Measurements from ENCODE around the gene ZBTB20.

ZBTB20 gene

GRCh38 chr3:114527036-114527644 lies 619.9 kb downstream of the ZBTB20 start:
- Histone ChIP-seq H3K9me3 (ENCODE audit: control insufficient read depth, insufficient read depth, low read length) (no peaks in the 10 kb centered on the region), H3K4me1 (ENCODE audit: insufficient read depth, low read length) (no peaks in the 10 kb centered on the region), H3K36me3 (ENCODE audit: insufficient read depth, low read length) (no peaks in the 10 kb centered on the region), H3K9ac (ENCODE audit: low read depth, low read length) (no peak overlapping the region)

- H3K4me1 ChIP-seq (ENCODE audit: insufficient read depth, low read length), result no peaks in the 10 kb centered on the region
- no peaks in the 10 kb centered on the region for H3K36me3 ChIP-seq (ENCODE audit: insufficient read depth, low read length)
- H3K9me3 ChIP-seq (ENCODE audit: control insufficient read depth, insufficient read depth, low read length), result no peaks in the 10 kb centered on the region
Observed at GRCh38 chr3:114525278-114525677, 621.8 kb downstream of the ZBTB20 start.

DNA sequence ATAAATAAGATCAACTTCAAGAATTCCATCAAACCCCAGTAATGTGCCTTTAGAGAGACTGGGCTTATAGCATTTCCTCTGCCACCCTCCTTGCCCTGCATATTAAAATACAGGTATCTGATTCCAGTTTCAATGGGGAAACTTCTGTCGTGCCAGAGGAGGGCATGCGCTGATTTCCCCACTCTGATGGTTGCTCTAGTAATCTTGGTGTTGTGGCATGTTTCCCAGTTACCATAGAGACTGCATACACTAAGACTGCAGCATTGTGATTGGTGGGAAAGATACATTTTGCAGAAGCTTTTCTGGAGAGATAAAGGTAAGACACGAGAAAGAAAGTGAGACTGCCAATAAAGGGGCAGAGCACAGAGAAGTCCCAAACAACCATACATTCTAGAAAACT lies 627.7 kb downstream of the ZBTB20 start:
- H3K4me1 ChIP-seq (ENCODE audit: insufficient read depth, low read length), result 0 out of 2 replicates have a peak, but pooled peaks cover 5% of the 10 kb centered on the region
- H3K9ac ChIP-seq (ENCODE audit: low read depth, low read length), result no peak overlapping the region
- H3K9me3 ChIP-seq (ENCODE audit: control insufficient read depth, insufficient read depth, low read length), result no peaks in the 10 kb centered on the region
- no peaks in the 10 kb centered on the region for H3K36me3 ChIP-seq (ENCODE audit: insufficient read depth, low read length)

More at GRCh38 chr3:114525278-114525677, 621.8 kb downstream of the ZBTB20 start:
- H3K9ac ChIP-seq (ENCODE audit: low read depth, low read length), result no peak overlapping the region

- Histone ChIP-seq H3K9me3 (ENCODE audit: control insufficient read depth, insufficient read depth, low read length) (no peaks in the 10 kb centered on the region), H3K4me1 (ENCODE audit: insufficient read depth, low read length) (0 out of 2 replicates have a peak, but pooled peaks cover 5% of the 10 kb centered on the region), H3K36me3 (ENCODE audit: insufficient read depth, low read length) (no peaks in the 10 kb centered on the region), H3K9ac (ENCODE audit: low read depth, low read length) (no peak overlapping the region)
Observed at GRCh38 chr3:114518206-114518808, 628.8 kb downstream of the ZBTB20 start.

GRCh38 chr3:114510201-114510600 lies 636.9 kb downstream of the ZBTB20 start:
- Histone ChIP-seq H3K36me3 (ENCODE audit: insufficient read depth, low read length) (no peaks in the 10 kb centered on the region), H3K9me3 (ENCODE audit: control insufficient read depth, insufficient read depth, low read length) (no peaks in the 10 kb centered on the region), H3K9ac (ENCODE audit: low read depth, low read length) (no peak overlapping the region), H3K4me1 (ENCODE audit: insufficient read depth, low read length) (peaks cover 6% of the 10 kb centered on the region; the same call in 1 of the 2 replicates)

DNA sequence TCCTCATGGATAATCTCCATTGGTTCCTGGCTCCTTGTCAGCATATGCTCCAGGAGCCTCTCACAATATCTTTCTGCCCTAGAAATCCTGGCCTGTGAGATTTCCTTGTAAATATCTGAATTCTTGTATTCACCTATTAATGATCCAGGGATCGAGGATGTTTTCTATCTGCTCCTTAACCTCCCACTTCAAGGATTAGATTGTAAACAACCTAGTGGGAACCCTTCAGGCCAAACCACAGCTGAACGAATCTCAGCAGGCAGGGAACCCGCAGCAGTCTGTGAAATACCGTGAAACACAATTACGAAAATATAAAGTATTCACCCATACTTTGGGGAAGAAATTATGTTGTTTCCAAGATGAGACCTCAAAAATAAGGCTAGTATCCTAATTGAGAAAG lies 637.3 kb downstream of the ZBTB20 start:
- Histone ChIP-seq H3K36me3 (ENCODE audit: insufficient read depth, low read length) (no peaks in the 10 kb centered on the region), H3K9ac (ENCODE audit: low read depth, low read length) (no peak overlapping the region), H3K4me1 (ENCODE audit: insufficient read depth, low read length) (peaks cover 10% of the 10 kb centered on the region; the same call in 1 of the 2 replicates), H3K9me3 (ENCODE audit: control insufficient read depth, insufficient read depth, low read length) (no peaks in the 10 kb centered on the region)

- H3K36me3 ChIP-seq (ENCODE audit: insufficient read depth, low read length), result no peaks in the 10 kb centered on the region
- no peaks in the 10 kb centered on the region for H3K9me3 ChIP-seq (ENCODE audit: control insufficient read depth, insufficient read depth, low read length)
- peaks cover 11% of the 10 kb centered on the region; the same call in 1 of the 2 replicates for H3K4me1 ChIP-seq (ENCODE audit: insufficient read depth, low read length)
- H3K9ac ChIP-seq (ENCODE audit: low read depth, low read length), result no peak overlapping the region
Observed at GRCh38 chr3:114508976-114509375, 638.1 kb downstream of the ZBTB20 start.

- no peaks in the 10 kb centered on the region for H3K9me3 ChIP-seq (ENCODE audit: control insufficient read depth, insufficient read depth, low read length)
- H3K9ac ChIP-seq (ENCODE audit: low read depth, low read length), result no peak overlapping the region
- no peaks in the 10 kb centered on the region for H3K36me3 ChIP-seq (ENCODE audit: insufficient read depth, low read length)
- peaks cover 11% of the 10 kb centered on the region; the same call in 1 of the 2 replicates for H3K4me1 ChIP-seq (ENCODE audit: insufficient read depth, low read length)
Observed at GRCh38 chr3:114508208-114508607, 638.9 kb downstream of the ZBTB20 start.

- Histone ChIP-seq H3K9me3 (ENCODE audit: control insufficient read depth, insufficient read depth, low read length) (no peaks in the 10 kb centered on the region), H3K36me3 (ENCODE audit: insufficient read depth, low read length) (no peaks in the 10 kb centered on the region), H3K9ac (ENCODE audit: low read depth, low read length) (no peak overlapping the region), H3K4me1 (ENCODE audit: insufficient read depth, low read length) (peaks cover 11% of the 10 kb centered on the region; the same call in 1 of the 2 replicates)
Observed at GRCh38 chr3:114506591-114507300, 640.3 kb downstream of the ZBTB20 start.

DNA sequence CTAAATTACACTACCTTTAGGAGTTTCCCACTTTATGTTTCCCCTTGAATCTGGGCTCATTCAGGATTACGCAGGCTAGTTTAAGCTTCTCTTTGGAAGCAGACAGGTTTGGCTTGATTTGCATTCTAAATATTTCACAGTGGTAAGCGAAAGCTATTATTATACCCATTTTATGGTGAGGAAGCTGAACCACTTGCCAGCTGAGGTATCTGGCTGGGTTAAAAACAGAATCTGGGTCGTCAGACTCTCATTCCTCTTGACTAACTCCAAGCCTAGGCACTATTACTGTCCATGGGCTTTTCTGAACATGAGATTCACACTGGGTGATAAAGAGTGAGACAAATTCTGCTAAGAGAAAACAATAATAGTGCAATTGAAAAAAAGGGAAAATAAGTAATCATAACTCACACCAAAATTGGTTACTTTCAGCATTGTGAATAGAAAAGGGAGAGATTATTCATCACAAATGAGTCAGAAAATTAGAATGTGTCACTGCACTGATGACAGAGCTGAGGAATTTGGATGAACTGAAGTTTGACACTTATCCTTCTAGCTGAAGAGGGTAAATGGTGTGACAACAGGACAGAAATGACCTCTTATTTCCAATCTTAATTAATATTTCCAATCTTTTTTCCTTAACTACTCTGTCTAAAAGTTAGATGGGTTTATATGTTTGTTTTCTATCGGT lies 642.0 kb downstream of the ZBTB20 start:
- Histone ChIP-seq H3K9ac (ENCODE audit: low read depth, low read length) (no peak overlapping the region), H3K4me1 (ENCODE audit: insufficient read depth, low read length) (peaks cover 11% of the 10 kb centered on the region; the same call in 1 of the 2 replicates), H3K36me3 (ENCODE audit: insufficient read depth, low read length) (no peaks in the 10 kb centered on the region)

GRCh38 chr3:114502204-114502603 lies 644.9 kb downstream of the ZBTB20 start:
- H3K4me1 ChIP-seq (ENCODE audit: insufficient read depth, low read length), result peaks cover 12% of the 10 kb centered on the region
- H3K9ac ChIP-seq (ENCODE audit: low read depth, low read length), result no peak overlapping the region
- no peaks in the 10 kb centered on the region for H3K36me3 ChIP-seq (ENCODE audit: insufficient read depth, low read length)
- H3K9me3 ChIP-seq (ENCODE audit: control insufficient read depth, insufficient read depth, low read length), result no peaks in the 10 kb centered on the region

More for the DNA sequence above, 642.0 kb downstream of the ZBTB20 start:
- no peaks in the 10 kb centered on the region for H3K9me3 ChIP-seq (ENCODE audit: control insufficient read depth, insufficient read depth, low read length)

DNA sequence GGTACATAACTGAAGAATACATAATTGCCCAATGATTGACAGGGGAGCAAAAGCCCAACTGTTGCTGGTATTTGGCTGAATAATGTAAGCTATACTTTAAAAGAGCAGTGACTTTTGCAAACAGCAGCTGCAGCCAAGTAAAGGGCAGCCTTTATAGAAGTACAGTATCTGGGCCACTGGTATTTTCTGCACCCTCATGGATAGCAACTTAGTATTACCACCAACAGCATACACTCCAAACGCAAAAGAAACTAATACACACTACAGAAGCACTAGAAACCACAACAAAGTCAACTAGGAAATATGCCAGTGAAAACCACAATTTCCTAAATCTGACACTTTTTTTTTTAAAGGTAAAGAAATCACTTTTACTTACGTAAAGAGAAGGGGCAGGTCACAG lies 647.1 kb downstream of the ZBTB20 start:
- H3K9me3 ChIP-seq (ENCODE audit: control insufficient read depth, insufficient read depth, low read length), result no peaks in the 10 kb centered on the region
- peaks cover 14% of the 10 kb centered on the region for H3K4me1 ChIP-seq (ENCODE audit: insufficient read depth, low read length)
- H3K9ac ChIP-seq (ENCODE audit: low read depth, low read length), result no peak overlapping the region
- H3K36me3 ChIP-seq (ENCODE audit: insufficient read depth, low read length), result no peaks in the 10 kb centered on the region

GRCh38 chr3:114498539-114499370 lies 648.3 kb downstream of the ZBTB20 start:
- Histone ChIP-seq H3K9me3 (ENCODE audit: control insufficient read depth, insufficient read depth, low read length) (no peaks in the 10 kb centered on the region), H3K9ac (ENCODE audit: low read depth, low read length) (no peak overlapping the region), H3K4me1 (ENCODE audit: insufficient read depth, low read length) (peaks cover 11% of the 10 kb centered on the region; the same call in 1 of the 2 replicates), H3K36me3 (ENCODE audit: insufficient read depth, low read length) (no peaks in the 10 kb centered on the region)

Measured in ES-I3 (cell line).